GM19397 (cell line): ENCODE results near the gene LRP5.

Experiments used
- ATAC-seq: cut with Tn5 transposase; IDR thresholded peaks from one replicate; pipeline ENCODE4 v1.9.1; 2021; ENCODE audit warnings: mild to moderate bottlenecking, moderate library complexity; ENCODE audit not compliant: unreplicated experiment

The LRP5 gene

GRCh38 chr11:68367252-68367651 is 54.9 kb downstream of the LRP5 start:
- ATAC-seq = no peak

GRCh38 chr11:68369756-68370155 is 57.4 kb downstream of the LRP5 start:
- no peak for ATAC-seq

GRCh38 chr11:68370211-68371111 is 58.1 kb downstream of the LRP5 start:
- ATAC-seq = peak; percentile 61

GRCh38 chr11:68371171-68372041 is 59.0 kb downstream of the LRP5 start:
- peak; percentile 39 for ATAC-seq

GRCh38 chr11:68372114-68372513 is 59.7 kb downstream of the LRP5 start:
- no peak for ATAC-seq

GRCh38 chr11:68372625-68373024 is 60.2 kb downstream of the LRP5 start:
- ATAC-seq = no peak

- ATAC-seq = no peak
Measured at GRCh38 chr11:68373189-68373814, 60.9 kb downstream of the LRP5 start.

GRCh38 chr11:68373815-68374501 is 61.6 kb downstream of the LRP5 start:
- no peak for ATAC-seq

- no peak for ATAC-seq
Measured at GRCh38 chr11:68374531-68374930, 62.1 kb downstream of the LRP5 start.

GRCh38 chr11:68375337-68375736 is 62.9 kb downstream of the LRP5 start:
- ATAC-seq = no peak

GRCh38 chr11:68375766-68376165 is 63.4 kb downstream of the LRP5 start:
- ATAC-seq = no peak

GRCh38 chr11:68377389-68377795 is 65.0 kb downstream of the LRP5 start:
- ATAC-seq = no peak

GRCh38 chr11:68379206-68379605 is 66.8 kb downstream of the LRP5 start:
- no peak for ATAC-seq

- no peak for ATAC-seq
Measured at GRCh38 chr11:68380786-68381622, 68.6 kb downstream of the LRP5 start.

- no peak for ATAC-seq
Measured at GRCh38 chr11:68381716-68382115, 69.3 kb downstream of the LRP5 start.

- ATAC-seq = no peak
Measured at GRCh38 chr11:68382358-68382998, 70.1 kb downstream of the LRP5 start.

- no peak for ATAC-seq
Measured at GRCh38 chr11:68383976-68384501, 71.6 kb downstream of the LRP5 start.

GRCh38 chr11:68384530-68385081 is 72.2 kb downstream of the LRP5 start:
- ATAC-seq = no peak

GRCh38 chr11:68385128-68385527 is 72.7 kb downstream of the LRP5 start:
- no peak for ATAC-seq
